Panc1 (cell line): ENCODE measurements around the gene CD93. TPM values are rescaled to one million over a fixed set of nuclear protein-coding genes. Genes with fewer than 3 reads are reported as not detected.

Experiments
- ATAC-seq: fragments of 200-7000 bp; cut with Tn5 transposase; 2 replicates; pipeline ENCODE4 v1.9.1; 2020; ENCODE audit warnings: mild to moderate bottlenecking, moderate library complexity
- BruUV-seq: library from RNA; stranded (reverse); fragments of 400-500 nt; replicated peaks from 2 replicates; lab custom pipeline; 2021; lab: Mats Ljungman, UMichigan
- CTCF ChIA-PET: fragments of 300-600 bp; sonication (Branson Sonifier 250); formaldehyde crosslinking; loops from one replicate; lab custom pipeline; 2022; ENCODE audit warnings: antibody characterized with exemption; lab: Charles Lee
- POLR2A ChIA-PET: fragments of 300-600 bp; sonication (Branson Sonifier 250); formaldehyde crosslinking; loops from one replicate; lab custom pipeline; 2022; ENCODE audit warnings: antibody characterized with exemption; lab: Charles Lee
- DNase-seq: peaks from one replicate; pipeline ENCODE4 v3.0.0-alpha.2; 2010; ENCODE audit warnings: low read depth, low spot score
- H3K27ac ChIP-seq: 2 replicates; pipeline ENCODE4 v1.5.1; 2011; ENCODE audit warnings: mild to moderate bottlenecking, low read length, inconsistent platforms
- H3K27me3 ChIP-seq: fragments of 200-500 bp; sonication (Bioruptor generic); 2 replicates; pipeline ENCODE4 v1.6.0; 2014; ENCODE audit warnings: low read length, inconsistent platforms; ENCODE audit not compliant: control insufficient read depth, insufficient read depth
- H3K36me3 ChIP-seq: fragments of 200-500 bp; sonication (Bioruptor generic); 2 replicates; pipeline ENCODE4 v1.5.1; 2014; ENCODE audit warnings: inconsistent platforms, mild to moderate bottlenecking, low read length, moderate library complexity; ENCODE audit not compliant: control insufficient read depth, insufficient read depth
- H3K4me1 ChIP-seq: 2 replicates; pipeline ENCODE4 v1.5.1; 2011; ENCODE audit warnings: inconsistent platforms, mild to moderate bottlenecking, low read length, moderate library complexity; ENCODE audit not compliant: control insufficient read depth, insufficient read depth
- H3K4me3 ChIP-seq, 2 experiments: 2 replicates each; pipeline ENCODE4 v1.5.1; 2011 to 2012; ENCODE audit warnings: low read depth in 2 of 2, low read length in 2 of 2, mild to moderate bottlenecking in 2 of 2, inconsistent platforms in 1 of 2, moderate library complexity in 1 of 2
- H3K9me3 ChIP-seq: fragments of 200-500 bp; sonication (Bioruptor generic); 2 replicates; pipeline ENCODE4 v1.5.1; 2014; ENCODE audit warnings: low read depth, mild to moderate bottlenecking, inconsistent platforms, low read length, moderate library complexity; ENCODE audit not compliant: control insufficient read depth, insufficient read depth
- POLR2AphosphoS5 ChIP-seq: IDR thresholded peaks from 2 replicates; pipeline ENCODE4 v1.6.1; 2012; ENCODE audit warnings: mild to moderate bottlenecking, low read depth, low read length, moderate library complexity
- SIN3A ChIP-seq: IDR thresholded peaks from 2 replicates; pipeline ENCODE4 v1.6.1; 2012; ENCODE audit warnings: low read depth, mild to moderate bottlenecking, low read length, moderate library complexity, borderline replicate concordance; ENCODE audit not compliant: insufficient read depth
- TCF7L2 ChIP-seq: IDR thresholded peaks from 2 replicates; pipeline ENCODE4 v1.6.1; 2011; ENCODE audit warnings: mild to moderate bottlenecking, low read depth, low read length, inconsistent platforms
- in situ Hi-C: cut with HindIII; loops from 2 replicates; pipeline ENCODE4 v1.10.0; 2016; ENCODE audit warnings: low sequenced_read_pairs, low pct_unique_long_range_greater_than_20kb
- intact Hi-C: fragments of 100-400 bp; cut with micrococcal nuclease; formaldehyde crosslinking; loops from one replicate; pipeline ENCODE4 v1.10.0; 2022; ENCODE audit not compliant: unreplicated experiment
- total RNA-seq: library from RNA; stranded (reverse); gene quantifications from one replicate; pipeline ENCODE4 v1.2.1, GENCODE V29; 2021; ENCODE audit not compliant: unreplicated experiment
- TF ChIP-seq, protein P1 (sequence below), 2 experiments: IDR thresholded peaks; 2 replicates each; pipeline ENCODE4 v1.6.1; 2011 to 2012; ENCODE audit warnings: low read depth in 2 of 2, control low read depth in 1 of 2, low read length in 1 of 2, mild to moderate bottlenecking in 1 of 2, moderate library complexity in 1 of 2; ENCODE audit not compliant: insufficient read depth in 1 of 2
- TF ChIP-seq, protein P2 (sequence below): fragments of 450-650 bp; IDR thresholded peaks from 2 replicates; pipeline ENCODE4 v1.5.1; 2017; ENCODE audit warnings: mild to moderate bottlenecking

Gene CD93
- total RNA-seq, 1 experiment from 2014 or later: 0.10 TPM

DNA sequence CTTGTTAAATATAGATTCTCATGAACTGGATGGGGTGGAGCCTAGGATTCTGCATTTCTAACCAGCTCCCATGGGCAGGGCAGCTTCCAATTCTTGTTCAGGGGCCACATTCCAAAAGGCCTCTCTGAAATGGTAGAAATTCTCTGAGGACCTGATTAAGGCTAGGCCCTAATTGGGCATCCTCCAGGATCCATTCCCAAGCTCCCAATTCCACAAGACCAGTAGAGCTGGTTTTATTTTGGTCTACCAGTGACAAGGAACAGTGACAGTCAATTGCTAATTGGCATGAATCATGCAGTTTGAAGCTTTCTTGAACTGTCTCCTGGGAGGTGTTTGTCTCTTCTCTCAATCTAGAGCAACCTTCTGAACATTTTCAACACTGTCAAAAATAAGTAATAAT, 39.7 kb downstream of the CD93 start:
- ATAC-seq (no peak), DNase-seq (no peak)
- no peak overlapping the region for H3K27ac ChIP-seq
- ChIA-PET POLR2A (no interaction called here), CTCF (no interaction called here)
- no TSS peak for BruUV-seq
- H3K36me3 ChIP-seq: no peaks in the 10 kb centered on the region
- H3K27me3 ChIP-seq: peaks cover 28% of the 10 kb centered on the region
- in situ Hi-C loops: no loop called here
- peaks cover 8% of the 10 kb centered on the region for H3K4me1 ChIP-seq
- intact Hi-C loops: no loop called here
- TF ChIP-seq TCF7L2: no peak
- no peak for TF ChIP-seq POLR2AphosphoS5
- TF ChIP-seq, protein P1, sequence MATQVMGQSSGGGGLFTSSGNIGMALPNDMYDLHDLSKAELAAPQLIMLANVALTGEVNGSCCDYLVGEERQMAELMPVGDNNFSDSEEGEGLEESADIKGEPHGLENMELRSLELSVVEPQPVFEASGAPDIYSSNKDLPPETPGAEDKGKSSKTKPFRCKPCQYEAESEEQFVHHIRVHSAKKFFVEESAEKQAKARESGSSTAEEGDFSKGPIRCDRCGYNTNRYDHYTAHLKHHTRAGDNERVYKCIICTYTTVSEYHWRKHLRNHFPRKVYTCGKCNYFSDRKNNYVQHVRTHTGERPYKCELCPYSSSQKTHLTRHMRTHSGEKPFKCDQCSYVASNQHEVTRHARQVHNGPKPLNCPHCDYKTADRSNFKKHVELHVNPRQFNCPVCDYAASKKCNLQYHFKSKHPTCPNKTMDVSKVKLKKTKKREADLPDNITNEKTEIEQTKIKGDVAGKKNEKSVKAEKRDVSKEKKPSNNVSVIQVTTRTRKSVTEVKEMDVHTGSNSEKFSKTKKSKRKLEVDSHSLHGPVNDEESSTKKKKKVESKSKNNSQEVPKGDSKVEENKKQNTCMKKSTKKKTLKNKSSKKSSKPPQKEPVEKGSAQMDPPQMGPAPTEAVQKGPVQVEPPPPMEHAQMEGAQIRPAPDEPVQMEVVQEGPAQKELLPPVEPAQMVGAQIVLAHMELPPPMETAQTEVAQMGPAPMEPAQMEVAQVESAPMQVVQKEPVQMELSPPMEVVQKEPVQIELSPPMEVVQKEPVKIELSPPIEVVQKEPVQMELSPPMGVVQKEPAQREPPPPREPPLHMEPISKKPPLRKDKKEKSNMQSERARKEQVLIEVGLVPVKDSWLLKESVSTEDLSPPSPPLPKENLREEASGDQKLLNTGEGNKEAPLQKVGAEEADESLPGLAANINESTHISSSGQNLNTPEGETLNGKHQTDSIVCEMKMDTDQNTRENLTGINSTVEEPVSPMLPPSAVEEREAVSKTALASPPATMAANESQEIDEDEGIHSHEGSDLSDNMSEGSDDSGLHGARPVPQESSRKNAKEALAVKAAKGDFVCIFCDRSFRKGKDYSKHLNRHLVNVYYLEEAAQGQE (IDR thresholded peaks at IDR 0.05; ENCODE audit: insufficient read depth in 1 of 2, low read depth in 2 of 2, low read length in 1 of 2): no peak
- no peak for TF ChIP-seq SIN3A
- TF ChIP-seq, protein P2, sequence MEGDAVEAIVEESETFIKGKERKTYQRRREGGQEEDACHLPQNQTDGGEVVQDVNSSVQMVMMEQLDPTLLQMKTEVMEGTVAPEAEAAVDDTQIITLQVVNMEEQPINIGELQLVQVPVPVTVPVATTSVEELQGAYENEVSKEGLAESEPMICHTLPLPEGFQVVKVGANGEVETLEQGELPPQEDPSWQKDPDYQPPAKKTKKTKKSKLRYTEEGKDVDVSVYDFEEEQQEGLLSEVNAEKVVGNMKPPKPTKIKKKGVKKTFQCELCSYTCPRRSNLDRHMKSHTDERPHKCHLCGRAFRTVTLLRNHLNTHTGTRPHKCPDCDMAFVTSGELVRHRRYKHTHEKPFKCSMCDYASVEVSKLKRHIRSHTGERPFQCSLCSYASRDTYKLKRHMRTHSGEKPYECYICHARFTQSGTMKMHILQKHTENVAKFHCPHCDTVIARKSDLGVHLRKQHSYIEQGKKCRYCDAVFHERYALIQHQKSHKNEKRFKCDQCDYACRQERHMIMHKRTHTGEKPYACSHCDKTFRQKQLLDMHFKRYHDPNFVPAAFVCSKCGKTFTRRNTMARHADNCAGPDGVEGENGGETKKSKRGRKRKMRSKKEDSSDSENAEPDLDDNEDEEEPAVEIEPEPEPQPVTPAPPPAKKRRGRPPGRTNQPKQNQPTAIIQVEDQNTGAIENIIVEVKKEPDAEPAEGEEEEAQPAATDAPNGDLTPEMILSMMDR: no peak
- H3K4me3 ChIP-seq: no peak overlapping the region
- H3K9me3 ChIP-seq: no peaks in the 10 kb centered on the region

DNA sequence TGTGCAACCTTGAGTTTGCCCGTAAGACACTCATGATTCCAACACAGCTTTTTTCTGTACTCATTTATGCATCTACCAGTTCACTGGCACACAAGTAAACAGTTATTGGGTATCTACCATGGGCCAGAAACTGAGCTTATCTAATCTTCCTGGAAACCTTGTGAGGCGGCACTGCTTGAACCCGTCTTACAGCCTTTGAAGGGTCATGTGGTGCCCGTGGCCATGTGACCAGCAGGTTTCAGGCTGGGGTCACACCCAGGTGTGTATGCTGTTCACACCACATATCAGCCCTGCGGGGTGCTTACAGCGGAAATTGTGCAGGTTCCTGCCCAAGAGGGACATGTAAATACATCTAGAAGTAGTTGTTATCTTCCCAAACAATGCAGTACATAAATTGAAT, 42.7 kb downstream of the CD93 start:
- no peaks in the 10 kb centered on the region for H3K36me3 ChIP-seq
- DNase-seq (no peak), ATAC-seq (no peak)
- ChIA-PET POLR2A (no interaction called here), CTCF (no interaction called here)
- peaks cover 34% of the 10 kb centered on the region for H3K27me3 ChIP-seq
- TF ChIP-seq, protein P2: no peak
- TF ChIP-seq TCF7L2 (no peak), SIN3A (no peak)
- TF ChIP-seq, protein P1 (IDR thresholded peaks at IDR 0.05; ENCODE audit: insufficient read depth in 1 of 2, low read depth in 2 of 2, low read length in 1 of 2): no peak
- H3K4me3 ChIP-seq: no peak overlapping the region
- peaks cover 5% of the 10 kb centered on the region for H3K4me1 ChIP-seq
- BruUV-seq: no TSS peak
- H3K27ac ChIP-seq: no peak overlapping the region
- intact Hi-C loops: no loop called here
- no peaks in the 10 kb centered on the region for H3K9me3 ChIP-seq
- in situ Hi-C loops: no loop called here
